ENCODE results near the gene IFIT1B. TPM values are rescaled to one million over a fixed set of nuclear protein-coding genes. Genes with fewer than 3 reads are reported as not detected.

Gene IFIT1B
- total and polyA plus RNA-seq, 4 experiments from 2014 or later, result not detected

- Mint-ChIP-seq H3K27me3 (no peaks in the 10 kb centered on the region), H3K4me1 (peaks cover 13 to 38% (median 31%) of the 10 kb centered on the region in 4 donors), H3K4me3 (peak overlapping the region; percentile 85 to 97 (median 94)), H3K27ac (peak overlapping the region; percentile 76 to 98 (median 95)), H3K36me3 (peaks cover 0 to 1% of the 10 kb centered on the region in 2 donors), H3K9me3 (no peaks in the 10 kb centered on the region)
- CTCF ChIA-PET (ENCODE audit: partially characterized antibody), result interaction anchor here (0.9 to 3.3 kb wide), 10 partner anchors 10 to 179 kb away, joined by 3 to 27 read pairs (median 3); partner anchors contain the start of genes IFIT2, IFIT5 and LIPA
- Histone ChIP-seq H3K4me1 (ENCODE audit: insufficient read depth, low read length) (peaks cover 31% of the 10 kb centered on the region), H3K27ac (ENCODE audit: low read depth, low read length) (peak overlapping the region; percentile 68), H3K27me3 (ENCODE audit: insufficient read depth, low read length) (no peaks in the 10 kb centered on the region), H3K36me3 (ENCODE audit: insufficient read depth, low read length) (no peaks in the 10 kb centered on the region), H3K9me3 (ENCODE audit: control insufficient read depth in 1 of 2, low read length in 2 of 2) (no peaks in the 10 kb centered on the region), H3K4me3 (ENCODE audit: low read length in 2 of 2) (peak overlapping the region; percentile 69 to 82)
- POLR2A ChIA-PET (ENCODE audit: partially characterized antibody), result interaction anchor here (1.1 to 3.6 kb wide), 7 partner anchors 10 to 513 kb away, joined by 3 to 59 read pairs (median 11); partner anchors contain the start of genes IFIT2, IFIT3, IFIT5 and KIF20B
- intact Hi-C loops (cut with micrococcal nuclease), result loop anchor here (1.0 kb wide), 3 partner anchors 21 to 142 kb away; partner anchors contain the start of genes IFIT2, IFIT5 and LIPA
- no peak for DNase-seq
Measured at GRCh38 chr10:89392974-89393373, 15.1 kb downstream of the IFIT1B start.

DNA sequence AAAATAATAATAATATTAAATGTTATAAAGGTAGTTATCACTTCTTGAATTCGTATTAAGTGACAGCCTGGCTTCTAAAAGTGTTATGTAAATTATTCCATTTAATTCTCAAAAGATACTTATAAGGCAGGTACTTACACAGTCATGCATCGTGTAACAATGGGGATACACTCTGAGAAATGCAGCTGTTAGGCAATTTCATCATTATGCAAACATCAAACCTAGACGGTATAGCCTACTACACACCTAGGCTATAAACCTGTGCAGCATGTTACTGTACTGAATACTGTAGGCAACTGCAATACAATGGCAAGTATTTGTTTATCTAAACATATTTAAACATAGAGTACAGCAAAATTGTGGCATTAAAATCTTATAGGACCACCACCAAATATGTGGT is 16.0 kb downstream of the IFIT1B start:
- H3K4me3 Mint-ChIP-seq, result peak overlapping the region in 7 of 8 donors; percentile 11 to 94 (median 51)
- Histone ChIP-seq H3K36me3 (ENCODE audit: insufficient read depth, low read length) (no peaks in the 10 kb centered on the region), H3K27ac (ENCODE audit: low read depth, low read length) (no peak overlapping the region), H3K4me3 (ENCODE audit: low read length in 2 of 2) (no peak overlapping the region), H3K4me1 (ENCODE audit: insufficient read depth, low read length) (peaks cover 37% of the 10 kb centered on the region), H3K27me3 (ENCODE audit: insufficient read depth, low read length) (no peaks in the 10 kb centered on the region), H3K9me3 (ENCODE audit: control insufficient read depth in 1 of 2, low read length in 2 of 2) (no peaks in the 10 kb centered on the region)
- no peaks in the 10 kb centered on the region for H3K9me3 Mint-ChIP-seq
- peaks cover 0 to 1% of the 10 kb centered on the region in 2 donors for H3K36me3 Mint-ChIP-seq
- POLR2A ChIA-PET (ENCODE audit: partially characterized antibody), result interaction anchor here (2.7 to 3.6 kb wide), 2 partner anchors 20 to 92 kb away, joined by 23 to 59 read pairs; partner anchors contain the start of genes IFIT2 and IFIT5
- DNase-seq, result no peak
- H3K27me3 Mint-ChIP-seq, result no peaks in the 10 kb centered on the region
- intact Hi-C loops (cut with micrococcal nuclease), result no loop called here
- H3K27ac Mint-ChIP-seq, result peak overlapping the region in 1 of 7 donors; percentile 81
- peaks cover 13 to 43% (median 33%) of the 10 kb centered on the region in 4 donors for H3K4me1 Mint-ChIP-seq
- CTCF ChIA-PET (ENCODE audit: partially characterized antibody), result interaction anchor here (2.5 to 3.3 kb wide), 2 partner anchors 19 to 24 kb away, joined by 6 to 27 read pairs; partner anchors contain the start of gene IFIT5

DNA sequence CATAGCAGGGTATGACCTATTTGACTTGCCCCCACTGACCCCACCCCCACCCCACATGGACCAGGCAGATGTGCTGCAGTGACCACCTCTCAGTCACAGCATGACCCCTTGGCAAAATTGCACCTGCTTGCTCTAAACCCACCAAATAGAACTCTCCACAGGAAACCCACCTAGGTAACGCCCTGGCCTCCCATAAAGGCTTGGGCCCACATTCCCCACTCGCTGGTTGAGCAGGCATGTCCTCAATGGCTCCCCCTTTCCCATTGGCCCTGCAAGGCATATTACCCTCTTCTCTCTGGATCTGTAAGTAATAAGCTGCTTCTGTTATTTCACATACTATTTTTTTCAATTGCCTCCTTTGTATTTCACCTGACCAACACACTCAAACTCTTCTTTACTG is 17.3 kb downstream of the IFIT1B start:
- Mint-ChIP-seq H3K36me3 (peaks cover 4 to 9% of the 10 kb centered on the region in 2 donors), H3K27me3 (no peaks in the 10 kb centered on the region), H3K4me3 (peak overlapping the region in 4 of 8 donors; percentile 22 to 52 (median 44)), H3K4me1 (peaks cover 14 to 48% (median 37%) of the 10 kb centered on the region in 4 donors), H3K9me3 (no peaks in the 10 kb centered on the region), H3K27ac (peak overlapping the region in 4 of 7 donors; percentile 31 to 74 (median 46))
- no peak for DNase-seq
- H3K36me3 ChIP-seq (ENCODE audit: insufficient read depth, low read length), result no peaks in the 10 kb centered on the region
- no peak overlapping the region for H3K27ac ChIP-seq (ENCODE audit: low read depth, low read length)
- no peak overlapping the region for H3K4me3 ChIP-seq (ENCODE audit: low read length in 2 of 2)
- H3K27me3 ChIP-seq (ENCODE audit: insufficient read depth, low read length), result no peaks in the 10 kb centered on the region
- no peaks in the 10 kb centered on the region for H3K9me3 ChIP-seq (ENCODE audit: control insufficient read depth in 1 of 2, low read length in 2 of 2)
- H3K4me1 ChIP-seq (ENCODE audit: insufficient read depth, low read length), result peaks cover 37% of the 10 kb centered on the region
- POLR2A ChIA-PET (ENCODE audit: partially characterized antibody), result no interaction called here
- intact Hi-C loops (cut with micrococcal nuclease), result no loop called here
- CTCF ChIA-PET (ENCODE audit: partially characterized antibody), result no interaction called here

- Mint-ChIP-seq H3K27ac (no peak overlapping the region), H3K36me3 (peaks cover 11 to 21% of the 10 kb centered on the region in 2 donors), H3K9me3 (no peaks in the 10 kb centered on the region), H3K4me3 (no peak overlapping the region), H3K4me1 (peaks cover 8 to 37% (median 29%) of the 10 kb centered on the region in 4 donors), H3K27me3 (no peaks in the 10 kb centered on the region)
- H3K36me3 ChIP-seq (ENCODE audit: insufficient read depth, low read length), result no peaks in the 10 kb centered on the region
- no peaks in the 10 kb centered on the region for H3K27me3 ChIP-seq (ENCODE audit: insufficient read depth, low read length)
- POLR2A ChIA-PET (ENCODE audit: partially characterized antibody), result no interaction called here
- no peak overlapping the region for H3K27ac ChIP-seq (ENCODE audit: low read depth, low read length)
- no peak overlapping the region for H3K4me3 ChIP-seq (ENCODE audit: low read length in 2 of 2)
- DNase-seq, result no peak
- intact Hi-C loops (cut with micrococcal nuclease), result no loop called here
- H3K9me3 ChIP-seq (ENCODE audit: control insufficient read depth in 1 of 2, low read length in 2 of 2), result no peaks in the 10 kb centered on the region
- CTCF ChIA-PET (ENCODE audit: partially characterized antibody), result no interaction called here
- peaks cover 26% of the 10 kb centered on the region for H3K4me1 ChIP-seq (ENCODE audit: insufficient read depth, low read length)
Measured at GRCh38 chr10:89398003-89398749, 20.3 kb downstream of the IFIT1B start.

- Histone ChIP-seq H3K9me3 (ENCODE audit: control insufficient read depth in 1 of 2, low read length in 2 of 2) (no peaks in the 10 kb centered on the region), H3K4me1 (ENCODE audit: insufficient read depth, low read length) (peaks cover 12% of the 10 kb centered on the region), H3K27ac (ENCODE audit: low read depth, low read length) (no peak overlapping the region), H3K4me3 (ENCODE audit: low read length in 2 of 2) (no peak overlapping the region), H3K27me3 (ENCODE audit: insufficient read depth, low read length) (no peaks in the 10 kb centered on the region), H3K36me3 (ENCODE audit: insufficient read depth, low read length) (no peaks in the 10 kb centered on the region)
- H3K9me3 Mint-ChIP-seq, result no peaks in the 10 kb centered on the region
- no peak overlapping the region for H3K27ac Mint-ChIP-seq
- no peak overlapping the region for H3K4me3 Mint-ChIP-seq
- H3K27me3 Mint-ChIP-seq, result no peaks in the 10 kb centered on the region
- ChIA-PET CTCF (ENCODE audit: partially characterized antibody) (interaction anchor here (0.6 to 1.2 kb wide), 3 partner anchors 11 to 30 kb away, joined by 3 to 4 read pairs (median 3); no protein-coding TSS in a partner anchor), POLR2A (ENCODE audit: partially characterized antibody) (interaction anchor here (0.8 to 2.6 kb wide), 2 partner anchors 10 to 15 kb away, joined by 4 to 12 read pairs; partner anchors contain the start of gene IFIT5)
- peaks cover 20 to 31% of the 10 kb centered on the region in 2 donors for H3K36me3 Mint-ChIP-seq
- H3K4me1 Mint-ChIP-seq, result peaks cover 3 to 33% (median 19%) of the 10 kb centered on the region in 4 donors
- intact Hi-C loops (cut with micrococcal nuclease), result no loop called here
- no peak for DNase-seq
Measured at GRCh38 chr10:89399956-89400355, 22.1 kb downstream of the IFIT1B start.

GRCh38 chr10:89403043-89403442 is 25.2 kb downstream of the IFIT1B start:
- intact Hi-C loops (cut with micrococcal nuclease), result no loop called here
- H3K36me3 Mint-ChIP-seq, result peaks cover 20 to 42% of the 10 kb centered on the region in 2 donors
- POLR2A ChIA-PET (ENCODE audit: partially characterized antibody), result interaction anchor here (1.5 to 2.6 kb wide), 2 partner anchors 11 kb away, joined by 4 to 11 read pairs; partner anchors contain the start of genes IFIT1 and IFIT5
- DNase-seq, result no peak
- no peak overlapping the region for H3K4me3 Mint-ChIP-seq
- Histone ChIP-seq H3K27me3 (ENCODE audit: insufficient read depth, low read length) (no peaks in the 10 kb centered on the region), H3K9me3 (ENCODE audit: control insufficient read depth in 1 of 2, low read length in 2 of 2) (no peaks in the 10 kb centered on the region), H3K27ac (ENCODE audit: low read depth, low read length) (no peak overlapping the region), H3K4me1 (ENCODE audit: insufficient read depth, low read length) (peaks cover 5% of the 10 kb centered on the region), H3K36me3 (ENCODE audit: insufficient read depth, low read length) (no peaks in the 10 kb centered on the region), H3K4me3 (ENCODE audit: low read length in 2 of 2) (no peak overlapping the region)
- peaks cover 0 to 3% (median 0%) of the 10 kb centered on the region in 8 donors for H3K9me3 Mint-ChIP-seq
- H3K4me1 Mint-ChIP-seq, result peaks cover 3 to 18% (median 7%) of the 10 kb centered on the region in 4 donors
- CTCF ChIA-PET (ENCODE audit: partially characterized antibody), result interaction anchor here (1.1 to 2.5 kb wide), 4 partner anchors 10 to 16 kb away, joined by 3 to 10 read pairs (median 4); partner anchors contain the start of genes IFIT1 and IFIT5
- H3K27me3 Mint-ChIP-seq, result no peaks in the 10 kb centered on the region
- H3K27ac Mint-ChIP-seq, result peak overlapping the region in 2 of 7 donors; percentile 22 to 23
